IPS DF 6.9 (cell line): Measurements from ENCODE around the gene PLCL1.
"Not testable (repeated sequence)": the region's sequence is repeated elsewhere in the genome, so short reads cannot be mapped to it uniquely, and the experiment has no call there.

ENCODE experiments used
- DNase-seq: peaks from one replicate; pipeline ENCODE4 v3.0.0-alpha.2; 2013; ENCODE audit warnings: low read depth, low spot score
- H3K27ac ChIP-seq: one replicate; pipeline ENCODE4 v1.5.1; 2013; ENCODE audit warnings: low read length, control low read depth
- H3K27me3 ChIP-seq: 2 replicates; pipeline ENCODE4 v1.6.1; 2013; ENCODE audit warnings: mild to moderate bottlenecking, low read length; ENCODE audit not compliant: control insufficient read depth, insufficient read depth
- H3K36me3 ChIP-seq: 2 replicates; pipeline ENCODE4 v1.6.1; 2013; ENCODE audit warnings: low read length; ENCODE audit not compliant: control insufficient read depth, insufficient read depth
- H3K4me1 ChIP-seq: 2 replicates; pipeline ENCODE4 v1.6.1; 2013; ENCODE audit warnings: low read length; ENCODE audit not compliant: control insufficient read depth, insufficient read depth
- H3K4me3 ChIP-seq: 2 replicates; pipeline ENCODE4 v1.5.1; 2013; ENCODE audit warnings: mild to moderate bottlenecking, low read length
- H3K9me3 ChIP-seq: 2 replicates; pipeline ENCODE4 v1.6.1; 2013; ENCODE audit warnings: low read length, inconsistent platforms; ENCODE audit not compliant: control insufficient read depth, insufficient read depth
- WGBS: extraction: QIAGEN DNeasy Blood & Tissue Kit; methylation state at CpG from one replicate; pipeline ENCODE4 v1.1.7; 2013; ENCODE audit warnings: mixed read lengths, missing lambda C conversion rate; ENCODE audit not compliant: insufficient read length, insufficient coverage; 5-methylcytosine and 5-hydroxymethylcytosine counted together

Gene PLCL1

DNA sequence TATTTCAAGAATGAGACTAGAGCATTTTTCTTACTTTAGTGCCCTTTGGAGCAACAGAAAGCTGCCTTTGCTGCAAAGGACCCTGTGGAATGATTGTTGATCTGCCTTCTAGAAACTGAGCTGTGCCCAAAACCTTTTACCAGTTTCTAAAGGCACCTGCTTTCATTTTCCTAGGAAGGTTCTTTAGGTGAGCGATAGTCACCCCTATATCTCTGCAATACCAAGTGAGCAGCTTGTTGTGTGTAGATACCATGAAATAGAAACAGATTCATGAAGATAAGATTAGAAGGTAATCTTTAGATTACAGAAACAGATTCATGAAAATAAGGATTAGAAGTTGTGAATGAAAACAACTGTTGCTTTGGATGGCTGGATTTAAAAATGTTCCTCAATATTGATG, 202.3 kb downstream of the PLCL1 start:
- no peak for DNase-seq
- H3K36me3 ChIP-seq, result no peaks in the 10 kb centered on the region
- H3K27me3 ChIP-seq, result no peaks in the 10 kb centered on the region
- no peak overlapping the region for H3K27ac ChIP-seq
- WGBS, result no CpG with 5 or more reads among the region's 1 CpG
- no peak overlapping the region for H3K4me3 ChIP-seq
- no peaks in the 10 kb centered on the region for H3K4me1 ChIP-seq
- H3K9me3 ChIP-seq, result no peaks in the 10 kb centered on the region

DNA sequence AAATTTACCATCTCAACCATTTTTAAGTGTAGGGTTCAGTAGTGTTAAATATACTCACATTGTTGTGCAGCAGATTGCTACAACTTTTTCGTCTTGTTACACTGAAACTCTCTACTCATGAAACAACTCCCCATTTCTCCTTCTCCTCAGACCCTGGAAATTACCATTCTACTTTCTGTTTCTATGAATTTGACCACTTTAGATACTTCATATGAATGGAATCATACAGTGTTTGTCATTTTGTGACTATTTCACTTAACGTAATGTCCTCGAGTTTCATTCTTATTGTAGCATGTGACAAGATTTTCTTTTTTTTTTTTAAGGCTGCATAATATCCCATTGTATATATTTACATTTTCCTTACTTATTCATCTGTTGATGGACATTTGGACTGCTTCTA, 203.8 kb downstream of the PLCL1 start:
- Histone ChIP-seq H3K4me1 (no peaks in the 10 kb centered on the region), H3K36me3 (no peaks in the 10 kb centered on the region), H3K27ac (no peak overlapping the region), H3K27me3 (no peaks in the 10 kb centered on the region), H3K9me3 (no peaks in the 10 kb centered on the region), H3K4me3 (no peak overlapping the region)
- no CpG with 5 or more reads among the region's 3 CpGs for WGBS
- DNase-seq, result no peak

DNA sequence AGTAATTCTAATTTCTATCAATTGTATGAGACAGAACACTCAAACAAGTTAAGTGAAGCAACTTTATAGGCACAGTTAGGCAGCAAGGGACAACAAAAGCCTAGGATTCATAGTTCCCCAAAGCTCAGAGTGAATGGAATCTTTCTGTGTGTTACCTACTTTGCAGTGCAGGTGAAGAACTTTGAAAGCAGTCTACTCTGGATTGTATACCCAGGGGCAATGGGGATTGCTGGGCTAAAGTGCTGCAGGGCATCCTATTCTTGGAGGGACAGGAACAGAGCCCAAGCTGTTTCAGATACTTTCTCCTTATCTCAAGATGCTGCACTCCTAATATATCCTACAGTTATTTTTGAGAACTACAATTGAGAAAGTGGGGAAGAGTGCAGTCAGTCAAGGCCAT, 207.6 kb downstream of the PLCL1 start:
- no peak for DNase-seq
- H3K4me1 ChIP-seq, result no peaks in the 10 kb centered on the region
- H3K27ac ChIP-seq, result no peak overlapping the region

DNA sequence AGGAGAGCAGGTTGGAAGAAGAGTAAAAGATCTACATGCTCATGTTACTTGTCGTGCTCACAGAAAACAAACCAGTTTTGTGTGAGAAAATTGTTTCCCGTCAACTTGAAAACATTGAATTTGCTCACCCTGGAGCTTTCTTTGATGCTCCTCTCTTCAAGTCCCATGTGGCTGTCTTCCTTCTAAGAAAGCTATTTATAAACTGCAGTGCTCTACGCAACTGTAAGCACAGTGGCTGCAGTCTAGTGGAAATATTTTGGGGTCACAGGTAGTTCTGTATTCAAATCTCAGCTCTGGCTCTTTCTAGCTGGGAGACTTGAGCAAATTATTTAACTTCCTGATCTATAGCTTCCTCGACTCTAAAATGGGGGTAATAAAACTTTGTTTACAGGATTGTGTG, 211.8 kb downstream of the PLCL1 start:
- no peak overlapping the region for H3K27ac ChIP-seq
- no CpG with 5 or more reads among the region's 4 CpGs for WGBS
- no peaks in the 10 kb centered on the region for H3K36me3 ChIP-seq
- no peaks in the 10 kb centered on the region for H3K27me3 ChIP-seq
- no peak overlapping the region for H3K4me3 ChIP-seq
- H3K9me3 ChIP-seq, result no peaks in the 10 kb centered on the region
- no peaks in the 10 kb centered on the region for H3K4me1 ChIP-seq
- DNase-seq, result no peak

More for the DNA sequence above, 207.6 kb downstream of the PLCL1 start:
- Histone ChIP-seq H3K27me3 (no peaks in the 10 kb centered on the region), H3K36me3 (no peaks in the 10 kb centered on the region), H3K4me3 (no peak overlapping the region), H3K9me3 (no peaks in the 10 kb centered on the region)

DNA sequence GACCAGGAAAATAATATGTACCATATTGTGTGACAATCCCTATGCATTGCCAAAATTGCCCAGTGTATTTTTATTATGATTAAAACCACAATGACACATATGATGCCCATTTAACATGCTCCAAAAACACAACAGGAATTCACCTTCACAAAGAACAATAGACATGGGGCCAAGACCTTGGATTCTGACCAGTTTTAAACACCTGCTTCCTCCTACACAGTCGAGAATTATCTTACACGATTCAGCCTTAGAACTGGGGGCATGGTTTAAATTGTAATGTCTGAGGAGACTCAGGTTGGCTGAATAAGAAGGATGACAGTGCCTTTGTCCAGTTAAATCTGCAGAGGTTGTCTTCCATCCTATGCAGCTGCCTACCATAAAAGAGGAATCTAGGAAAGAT, 212.7 kb downstream of the PLCL1 start:
- H3K27ac ChIP-seq, result no peak overlapping the region
- no peaks in the 10 kb centered on the region for H3K9me3 ChIP-seq
- H3K4me3 ChIP-seq, result no peak overlapping the region
- H3K36me3 ChIP-seq, result no peaks in the 10 kb centered on the region
- whole genome bisulfite sequencing, result no CpG with 5 or more reads among the region's 2 CpGs
- H3K4me1 ChIP-seq, result no peaks in the 10 kb centered on the region
- H3K27me3 ChIP-seq, result no peaks in the 10 kb centered on the region
- DNase-seq, result no peak

DNA sequence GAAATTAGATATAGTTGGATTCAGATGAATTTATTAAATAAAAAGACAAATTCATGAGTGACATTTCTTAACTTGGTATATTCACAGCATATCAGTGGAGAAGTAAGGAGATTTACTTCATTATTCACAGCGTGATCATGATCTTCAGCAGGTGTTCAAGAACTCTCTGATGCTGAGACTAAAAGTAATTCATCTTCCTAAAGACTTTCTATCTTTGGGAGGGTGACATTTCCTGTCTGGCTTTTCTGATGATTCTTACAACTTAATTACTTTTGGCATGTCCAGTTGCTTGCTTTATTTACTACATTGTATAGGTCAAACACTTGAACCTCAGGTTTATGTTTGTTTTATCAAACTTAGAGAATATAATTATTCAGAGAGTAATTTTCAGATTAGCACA, 224.6 kb downstream of the PLCL1 start:
- Histone ChIP-seq H3K27me3 (no peaks in the 10 kb centered on the region), H3K4me1 (no peaks in the 10 kb centered on the region)
- WGBS, result no CpG with 5 or more reads among the region's 1 CpG

DNA sequence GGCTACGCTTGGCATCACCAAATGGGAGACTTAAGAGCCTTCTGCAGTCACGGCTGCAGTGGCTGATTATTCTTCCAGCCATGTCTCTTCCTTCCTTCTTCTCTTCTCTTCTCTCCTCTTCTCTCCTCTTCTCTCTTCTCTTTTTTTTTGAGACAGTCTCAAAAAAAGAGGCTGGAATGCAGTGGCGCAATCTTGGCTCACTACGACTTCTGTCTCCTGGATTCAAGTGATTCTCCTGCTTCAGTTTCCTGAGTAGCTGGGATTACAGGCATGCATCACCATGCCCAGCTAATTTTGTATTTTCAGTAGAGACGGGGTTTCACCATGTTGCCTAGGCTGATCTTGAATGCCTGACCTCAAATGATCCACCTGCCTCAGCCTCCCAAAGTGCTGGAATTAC, 225.2 kb downstream of the PLCL1 start:
- not testable (repeated sequence) for H3K4me3 ChIP-seq, H3K27ac ChIP-seq, H3K36me3 ChIP-seq, H3K27me3 ChIP-seq, H3K4me1 ChIP-seq, H3K9me3 ChIP-seq, DNase-seq
- no CpG with 5 or more reads among the region's 5 CpGs for WGBS

More for the DNA sequence above, 224.6 kb downstream of the PLCL1 start:
- no peak for DNase-seq
- Histone ChIP-seq H3K9me3 (no peaks in the 10 kb centered on the region), H3K4me3 (no peak overlapping the region), H3K36me3 (no peaks in the 10 kb centered on the region), H3K27ac (no peak overlapping the region)

DNA sequence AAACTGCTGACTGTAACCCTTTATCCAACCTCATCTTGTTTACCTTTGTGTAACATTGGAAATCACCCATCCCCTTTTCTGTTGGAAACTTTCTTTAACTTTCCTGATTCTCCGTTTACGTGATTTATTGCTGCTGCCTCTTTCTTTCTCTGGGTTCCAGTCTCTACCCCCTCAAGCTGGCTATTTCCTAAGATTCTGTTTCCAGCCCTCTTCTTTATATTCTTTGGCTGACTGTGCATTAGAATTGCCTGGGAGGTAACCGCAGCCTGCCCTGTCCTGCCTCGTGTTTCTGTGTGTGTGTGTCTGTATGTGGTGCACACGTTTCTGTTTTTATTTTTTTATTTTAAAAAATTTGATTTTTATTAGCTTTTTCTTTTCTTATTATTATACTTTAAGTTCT, 229.2 kb downstream of the PLCL1 start:
- Histone ChIP-seq H3K27ac (no peak overlapping the region), H3K9me3 (no peaks in the 10 kb centered on the region), H3K27me3 (no peaks in the 10 kb centered on the region), H3K4me3 (no peak overlapping the region), H3K36me3 (no peaks in the 10 kb centered on the region), H3K4me1 (no peaks in the 10 kb centered on the region)
- DNase-seq, result no peak
- WGBS, result no CpG with 5 or more reads among the region's 5 CpGs

DNA sequence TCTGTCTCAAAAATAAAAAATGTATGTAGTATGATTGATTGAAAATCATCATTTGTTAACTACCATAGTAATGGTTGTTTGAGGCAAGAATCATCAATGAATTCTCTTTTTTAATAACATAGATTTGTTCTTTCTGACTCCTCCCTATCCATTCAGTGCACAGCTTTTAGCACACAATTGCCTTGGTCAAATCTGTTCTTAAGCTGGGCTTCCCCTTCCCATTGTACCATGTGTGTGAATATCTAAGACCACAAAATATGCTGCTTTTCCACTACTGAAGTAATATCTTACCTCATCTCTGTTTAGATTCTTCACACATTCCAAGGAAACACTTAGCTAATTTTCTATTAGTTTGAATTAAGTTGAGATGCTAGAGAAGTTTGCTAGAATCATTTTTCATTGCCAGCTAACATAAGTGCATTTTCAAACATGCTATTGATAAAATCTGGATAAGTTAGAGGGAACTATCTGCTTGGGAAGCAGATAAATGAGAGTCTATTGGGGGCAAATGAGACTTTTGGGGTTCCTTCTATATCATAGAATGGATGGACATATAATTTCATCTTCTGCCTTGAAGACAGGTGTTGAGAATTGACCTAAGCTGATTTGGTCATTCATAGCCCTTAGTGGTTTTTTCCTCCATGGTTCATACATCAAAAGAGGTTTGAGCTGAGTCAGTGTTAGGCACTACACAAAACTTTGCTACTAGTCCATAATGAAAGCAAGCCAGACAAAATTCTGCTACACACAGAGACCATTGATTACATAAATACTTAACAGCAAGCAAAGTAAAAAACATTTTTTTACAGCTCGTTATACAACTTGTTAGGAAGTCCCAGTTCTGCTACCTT, 231.9 kb downstream of the PLCL1 start:
- Histone ChIP-seq H3K9me3 (no peaks in the 10 kb centered on the region), H3K27me3 (no peaks in the 10 kb centered on the region), H3K27ac (no peak overlapping the region), H3K36me3 (no peaks in the 10 kb centered on the region), H3K4me3 (no peak overlapping the region), H3K4me1 (no peaks in the 10 kb centered on the region)
- DNase-seq, result no peak
- no CpG with 5 or more reads among the region's 1 CpG for WGBS

DNA sequence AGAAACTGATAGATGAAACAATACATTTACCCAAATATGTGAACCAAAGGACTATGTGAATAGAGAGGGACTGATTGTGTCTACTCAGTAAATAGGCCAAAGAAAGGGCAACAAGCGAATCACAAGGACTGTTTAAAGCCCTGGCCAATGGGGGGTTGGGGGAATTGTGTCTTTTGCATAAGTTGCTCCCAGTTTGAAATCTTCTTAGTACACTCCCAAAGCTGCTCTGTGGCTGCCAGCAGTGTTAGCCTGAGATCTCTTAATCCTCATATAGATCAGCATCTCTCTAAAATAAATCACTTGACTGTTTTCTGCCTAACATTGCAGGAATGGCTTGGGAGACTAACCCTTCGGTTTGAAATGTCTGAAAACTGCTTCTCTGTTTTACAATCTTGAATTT, 236.4 kb downstream of the PLCL1 start:
- DNase-seq, result no peak
- WGBS, result no CpG with 5 or more reads among the region's 2 CpGs
- Histone ChIP-seq H3K27ac (no peak overlapping the region), H3K4me3 (no peak overlapping the region), H3K4me1 (no peaks in the 10 kb centered on the region), H3K9me3 (no peaks in the 10 kb centered on the region), H3K27me3 (no peaks in the 10 kb centered on the region), H3K36me3 (no peaks in the 10 kb centered on the region)

DNA sequence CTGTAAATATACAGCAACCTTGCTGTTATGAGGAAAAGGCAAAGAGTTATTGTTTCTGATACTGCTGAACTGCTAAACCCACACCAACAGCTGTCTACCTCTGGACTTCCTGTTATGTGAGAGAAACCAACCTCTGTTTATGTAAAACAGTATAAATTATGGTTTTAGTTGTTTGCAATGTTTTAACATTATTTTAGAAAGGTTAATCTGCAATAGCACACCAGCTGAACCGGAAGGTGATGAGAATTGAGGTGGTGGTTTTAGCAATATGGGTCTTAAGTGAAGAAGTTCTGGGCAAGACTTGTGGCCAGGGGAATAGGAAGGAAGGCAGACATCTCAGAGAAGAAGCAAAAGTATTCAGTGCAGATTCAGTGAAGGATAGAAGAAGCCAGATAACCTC, 237.8 kb downstream of the PLCL1 start:
- Histone ChIP-seq H3K9me3 (no peaks in the 10 kb centered on the region), H3K36me3 (no peaks in the 10 kb centered on the region), H3K27me3 (no peaks in the 10 kb centered on the region), H3K27ac (no peak overlapping the region), H3K4me1 (no peaks in the 10 kb centered on the region), H3K4me3 (no peak overlapping the region)
- no peak for DNase-seq
- no CpG with 5 or more reads among the region's 1 CpG for WGBS
